ENCODE data around the gene APLP2. TPM values are rescaled to one million over a fixed set of nuclear protein-coding genes. Genes with fewer than 3 reads are reported as not detected.

APLP2 gene
- total RNA-seq, 2 donors from 2014 or later: 349 to 496 TPM

DNA sequence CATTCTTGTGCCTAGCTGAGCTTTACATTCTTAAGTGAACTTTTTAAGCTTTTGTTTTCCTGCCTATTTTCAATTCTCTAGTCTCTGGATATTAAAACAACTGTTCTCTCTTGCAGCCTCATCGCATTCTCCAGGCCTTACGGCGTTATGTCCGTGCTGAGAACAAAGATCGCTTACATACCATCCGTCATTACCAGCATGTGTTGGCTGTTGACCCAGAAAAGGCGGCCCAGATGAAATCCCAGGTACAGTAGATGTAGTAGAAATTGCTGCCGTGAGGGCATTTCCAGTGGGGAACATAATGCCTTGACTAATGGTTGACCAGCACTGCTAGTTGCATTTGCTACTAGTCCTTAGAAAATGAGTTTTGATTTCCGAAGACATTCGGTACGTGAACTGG, 60.2 kb downstream of the APLP2 start:
- DNase-seq (no peak), ATAC-seq (no peak)
- intact Hi-C loops (cut with DNase I, micrococcal nuclease): loop anchor here (10.0 kb wide), 2 partner anchors 55 to 205 kb away; no protein-coding TSS in a partner anchor

DNA sequence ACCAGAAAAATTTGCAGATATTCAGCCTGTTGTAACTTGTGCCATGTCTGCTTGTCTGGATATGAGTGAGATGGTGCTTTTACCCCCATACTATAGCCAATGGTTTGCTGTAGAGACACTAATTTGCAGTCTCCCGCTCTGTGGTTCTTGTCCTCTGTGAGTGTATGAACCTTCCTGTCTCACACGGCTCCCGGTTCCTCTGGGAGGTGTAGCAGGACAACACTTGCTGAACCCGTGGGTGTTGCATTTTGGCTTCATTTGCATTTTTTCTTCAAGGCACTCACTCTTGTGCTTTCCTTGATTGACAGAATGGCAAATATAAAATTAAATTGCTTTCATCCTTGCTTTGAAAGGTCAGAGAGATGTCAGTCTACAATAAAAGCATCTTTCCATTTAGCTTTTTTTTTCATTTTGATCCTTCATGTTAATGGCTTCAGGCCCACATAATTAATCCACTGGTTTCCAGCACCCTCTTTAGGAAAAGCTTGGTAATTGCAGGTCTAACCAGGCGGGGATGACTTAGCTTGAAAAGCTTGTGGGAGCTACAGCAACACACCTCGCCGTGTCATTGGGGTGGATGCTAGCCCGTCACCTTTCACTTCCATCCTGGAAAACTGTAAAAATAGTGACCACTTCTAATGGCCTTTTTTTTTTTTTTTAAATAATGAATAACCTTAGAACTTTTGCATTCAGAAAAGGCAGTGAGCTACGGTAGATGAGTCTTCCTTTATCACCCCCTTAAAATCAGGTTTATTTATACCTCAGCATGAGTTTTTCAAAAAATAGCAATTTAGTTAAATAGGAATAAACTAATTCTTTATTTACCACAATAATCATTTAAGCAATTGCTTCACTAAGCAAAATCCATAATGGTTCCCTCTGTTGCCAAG, 62.5 kb downstream of the APLP2 start:
- intact Hi-C loops (cut with DNase I, micrococcal nuclease): loop anchor here (2.0 to 10.0 kb wide), 2 partner anchors 207 to 209 kb away; no protein-coding TSS in a partner anchor
- peak; percentile 76 for ATAC-seq

DNA sequence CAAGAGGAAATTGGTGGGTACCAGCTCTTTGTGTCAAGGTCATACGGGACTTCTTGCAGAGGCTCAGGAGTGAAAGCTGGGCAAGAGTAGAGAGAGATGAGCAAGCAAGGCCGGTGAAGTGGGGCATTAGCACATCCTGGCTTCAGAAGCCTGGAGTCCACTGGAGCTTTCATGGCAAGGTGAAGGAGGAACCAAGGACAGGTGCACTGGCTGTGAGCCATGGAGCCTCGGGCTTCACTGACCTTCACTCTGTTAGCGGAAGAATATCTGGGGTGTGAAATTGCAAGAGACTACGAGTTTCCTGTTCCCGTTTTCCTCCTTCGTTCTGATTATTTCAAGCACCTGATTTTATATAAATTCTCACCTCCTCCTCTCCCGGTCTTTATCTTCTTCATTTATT, 64.0 kb downstream of the APLP2 start:
- intact Hi-C loops (cut with DNase I, micrococcal nuclease): loop anchor here (2.0 to 10.0 kb wide), 2 partner anchors 209 to 211 kb away; no protein-coding TSS in a partner anchor
- ATAC-seq: no peak
- no peak for DNase-seq

More for the DNA sequence above, 62.5 kb downstream of the APLP2 start:
- no peak for DNase-seq

DNA sequence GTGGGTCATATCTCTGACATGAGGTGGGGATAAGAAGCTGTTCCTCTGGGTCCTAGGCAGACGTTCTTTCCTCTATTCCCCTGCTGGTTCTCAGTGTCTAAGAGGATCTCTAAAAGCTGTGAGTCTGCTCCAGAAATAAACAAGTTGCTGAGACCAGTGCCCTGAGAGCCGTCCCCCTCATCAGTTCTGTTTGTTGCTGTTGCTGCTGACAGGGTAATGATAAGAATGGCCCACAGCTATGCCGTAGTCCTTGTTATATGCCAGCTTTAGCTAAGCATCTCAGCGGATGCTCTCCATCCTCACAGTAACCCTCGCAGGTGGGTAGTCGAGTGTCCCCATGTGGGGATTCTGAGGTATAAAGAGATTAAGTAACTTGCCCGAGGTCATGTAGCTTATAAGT, 66.4 kb downstream of the APLP2 start:
- DNase-seq: no peak
- no peak for ATAC-seq
- intact Hi-C loops (cut with DNase I, micrococcal nuclease): loop anchor here in 1 of 2 donors (10.0 kb wide), 1 partner anchor 211 kb away; no protein-coding TSS in a partner anchor

DNA sequence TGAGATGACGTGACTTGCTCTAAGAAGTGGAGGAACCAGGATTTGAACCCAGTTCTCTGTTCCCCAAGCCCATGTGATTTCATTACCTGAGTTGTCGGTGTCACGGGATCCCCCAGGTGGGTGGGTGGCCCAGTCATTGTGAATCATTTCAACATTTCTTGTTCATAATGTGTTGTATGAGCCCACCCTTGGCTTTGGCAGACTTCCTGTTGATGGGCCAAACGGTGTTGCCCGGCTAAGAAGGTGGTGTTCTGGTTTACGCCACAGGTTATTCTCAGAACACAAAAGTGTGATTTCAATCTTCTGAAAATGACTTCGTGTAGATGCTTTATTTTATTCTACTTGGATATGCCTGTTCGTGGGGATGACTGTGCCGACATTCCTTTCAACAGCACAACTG, 68.3 kb downstream of the APLP2 start:
- ATAC-seq (no peak), DNase-seq (no peak)
- intact Hi-C loops (cut with DNase I, micrococcal nuclease): loop anchor here in 1 of 2 donors (10.0 kb wide), 1 partner anchor 213 kb away; no protein-coding TSS in a partner anchor

DNA sequence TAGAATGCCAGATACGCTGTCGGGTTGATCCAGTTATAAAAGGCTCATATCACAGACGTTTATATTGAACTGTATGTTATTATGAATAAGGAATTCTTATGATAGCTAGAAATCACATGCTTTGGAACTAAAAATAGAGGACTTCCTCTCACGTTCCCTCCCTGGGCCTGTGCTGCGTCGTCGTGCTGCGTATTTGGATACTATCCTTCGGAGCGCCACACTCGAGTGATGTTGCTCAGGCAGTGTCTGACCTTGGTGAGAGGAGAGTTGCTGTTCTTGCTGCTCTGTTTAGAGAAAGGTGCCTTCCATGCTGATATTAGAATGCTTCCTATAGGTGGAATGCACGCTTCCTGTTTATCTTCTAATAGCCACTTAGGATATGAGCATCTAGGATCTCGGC, 69.7 kb downstream of the APLP2 start:
- intact Hi-C loops (cut with DNase I, micrococcal nuclease): loop anchor here in 1 of 2 donors (10.0 kb wide), 1 partner anchor 215 kb away; no protein-coding TSS in a partner anchor
- no peak for DNase-seq
- no peak for ATAC-seq

DNA sequence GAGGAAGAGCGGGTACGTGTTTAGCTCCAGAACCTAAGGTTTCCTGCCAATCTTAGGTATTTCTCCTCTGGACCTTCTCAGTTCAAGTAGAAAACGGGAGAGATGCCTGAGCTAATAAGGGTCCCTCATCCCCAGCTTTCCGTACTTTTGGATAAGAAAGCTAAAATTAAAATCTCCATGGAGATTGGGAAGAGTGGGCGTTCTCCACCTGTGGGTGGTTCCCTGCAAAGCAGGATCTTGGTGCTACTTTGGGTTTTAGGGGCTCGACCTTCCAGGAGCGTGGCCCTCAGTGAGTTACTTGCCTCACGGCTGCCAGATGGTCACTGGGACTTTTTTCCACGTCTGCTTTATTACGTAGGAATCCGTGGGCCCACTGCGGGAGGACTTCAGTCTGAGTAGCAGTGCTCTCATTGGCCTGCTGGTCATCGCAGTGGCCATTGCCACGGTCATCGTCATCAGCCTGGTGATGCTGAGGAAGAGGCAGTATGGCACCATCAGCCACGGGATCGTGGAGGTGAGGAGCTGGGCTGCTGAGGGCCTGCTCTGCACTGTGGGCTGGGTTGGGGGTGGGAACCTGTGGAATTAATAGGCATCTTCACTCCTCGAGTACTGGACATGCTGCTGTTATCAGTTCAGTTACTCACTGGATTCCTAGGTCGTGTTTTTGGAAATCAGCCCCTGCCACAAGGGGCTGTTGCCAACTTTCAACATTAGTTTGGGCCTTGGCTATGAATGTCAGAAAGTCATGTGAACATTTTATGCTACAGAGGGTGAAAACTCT, 72.1 kb downstream of the APLP2 start:
- intact Hi-C loops (cut with DNase I, micrococcal nuclease): no loop called here
- DNase-seq (no peak), ATAC-seq (no peak)

DNA sequence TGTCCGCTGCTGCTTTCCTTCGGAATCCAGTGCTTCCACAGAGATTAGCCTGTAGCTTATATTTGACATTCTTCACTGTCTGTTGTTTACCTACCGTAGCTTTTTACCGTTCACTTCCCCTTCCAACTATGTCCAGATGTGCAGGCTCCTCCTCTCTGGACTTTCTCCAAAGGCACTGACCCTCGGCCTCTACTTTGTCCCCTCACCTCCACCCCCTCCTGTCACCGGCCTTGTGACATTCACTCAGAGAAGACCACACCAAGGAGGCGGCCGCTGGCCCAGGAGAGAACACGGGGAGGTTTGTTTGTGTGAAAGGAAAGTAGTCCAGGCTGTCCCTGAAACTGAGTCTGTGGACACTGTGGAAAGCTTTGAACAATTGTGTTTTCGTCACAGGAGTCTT, 74.4 kb downstream of the APLP2 start:
- intact Hi-C loops (cut with DNase I, micrococcal nuclease): no loop called here
- ATAC-seq (peak; percentile 41), DNase-seq (peak; percentile 61 to 67)

DNA sequence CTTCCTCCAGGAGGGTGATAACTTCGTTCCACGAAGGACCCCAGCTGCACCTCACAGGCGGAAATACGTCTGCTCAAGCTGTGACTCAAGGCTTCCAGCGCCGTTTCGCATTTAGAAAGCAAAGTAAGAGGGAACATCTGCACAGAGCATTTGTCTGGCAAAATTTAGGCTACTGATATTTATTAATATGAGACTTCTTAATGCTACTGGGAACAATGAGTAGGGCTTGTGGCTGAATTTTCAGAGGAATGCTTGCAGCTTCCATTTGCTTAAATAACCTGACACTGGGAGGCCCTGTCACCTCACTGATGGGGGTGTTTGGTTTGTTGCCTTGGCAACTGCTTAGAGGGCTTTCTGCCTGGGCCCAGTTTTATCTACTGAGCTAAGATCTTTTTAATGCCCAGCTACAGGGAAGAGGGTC, 75.2 kb downstream of the APLP2 start:
- ATAC-seq (no peak), DNase-seq (no peak)
- intact Hi-C loops (cut with DNase I, micrococcal nuclease): no loop called here

DNA sequence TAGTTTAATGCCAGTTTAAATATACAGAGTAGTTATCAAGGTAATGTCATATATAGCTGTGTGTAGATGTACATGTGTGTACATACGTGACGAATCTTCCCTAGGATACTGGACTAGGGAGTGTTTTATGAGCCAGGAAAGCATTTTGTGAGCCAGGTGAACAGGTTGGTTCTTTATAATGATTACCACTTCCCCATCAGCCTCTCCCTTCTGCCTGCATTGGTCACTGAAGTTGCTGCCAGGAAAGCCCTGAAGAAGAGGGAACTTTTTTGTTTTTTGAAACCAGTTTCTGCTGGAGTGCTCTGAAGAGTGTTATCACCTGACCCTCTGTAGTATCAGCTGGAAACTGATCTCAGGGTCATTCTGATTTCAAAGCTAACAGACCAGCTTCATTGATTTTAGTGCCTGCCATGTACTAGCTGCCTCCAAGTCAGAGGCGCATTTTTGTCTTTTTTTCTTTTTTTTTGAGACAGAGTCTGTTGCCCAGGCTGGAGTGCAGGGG, 75.7 kb downstream of the APLP2 start:
- intact Hi-C loops (cut with DNase I, micrococcal nuclease): no loop called here
- peak in 1 of 2 donors; percentile 64 for DNase-seq
- ATAC-seq: peak; percentile 74

DNA sequence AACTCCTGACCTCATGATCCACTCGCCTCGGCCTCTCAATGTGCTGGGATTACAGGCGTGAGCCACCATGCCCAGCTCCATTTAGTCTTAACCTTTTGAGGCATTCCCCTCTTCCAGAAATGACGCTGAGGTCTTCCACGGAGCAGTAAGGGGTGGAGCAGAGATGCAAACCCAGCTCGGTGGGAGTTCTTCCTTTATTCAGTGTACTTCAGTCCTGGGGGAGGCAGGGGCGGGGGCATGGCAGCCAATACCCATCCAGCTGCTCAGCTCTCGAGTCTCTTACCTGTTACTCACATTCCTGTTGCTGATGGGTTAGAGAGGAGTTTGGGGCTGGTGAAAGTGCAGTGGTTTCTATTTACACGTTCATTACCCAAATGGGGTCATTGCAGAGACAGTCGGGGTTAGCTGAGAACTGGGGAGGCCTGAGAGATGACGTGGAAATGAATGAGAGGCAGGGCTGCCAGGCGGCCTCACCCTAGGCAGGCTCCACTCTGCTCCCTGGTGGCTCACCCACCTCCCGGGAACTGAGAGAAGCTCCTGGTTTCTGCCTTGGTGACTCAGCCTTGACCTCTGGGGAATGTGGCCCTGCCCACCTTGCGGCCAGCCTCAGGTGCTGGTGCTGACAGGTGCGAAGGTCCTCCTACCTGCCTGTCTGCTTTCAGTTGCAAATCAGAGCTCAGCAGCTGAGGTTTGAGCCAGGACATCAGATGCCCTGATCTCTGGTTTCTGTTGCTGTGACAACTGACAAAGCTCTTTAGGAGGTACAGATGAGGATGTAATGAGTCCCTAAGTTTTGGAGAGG, 76.5 kb downstream of the APLP2 start:
- ATAC-seq (peak; percentile 76), DNase-seq (peak; percentile 78 to 94)
- intact Hi-C loops (cut with DNase I, micrococcal nuclease): no loop called here

DNA sequence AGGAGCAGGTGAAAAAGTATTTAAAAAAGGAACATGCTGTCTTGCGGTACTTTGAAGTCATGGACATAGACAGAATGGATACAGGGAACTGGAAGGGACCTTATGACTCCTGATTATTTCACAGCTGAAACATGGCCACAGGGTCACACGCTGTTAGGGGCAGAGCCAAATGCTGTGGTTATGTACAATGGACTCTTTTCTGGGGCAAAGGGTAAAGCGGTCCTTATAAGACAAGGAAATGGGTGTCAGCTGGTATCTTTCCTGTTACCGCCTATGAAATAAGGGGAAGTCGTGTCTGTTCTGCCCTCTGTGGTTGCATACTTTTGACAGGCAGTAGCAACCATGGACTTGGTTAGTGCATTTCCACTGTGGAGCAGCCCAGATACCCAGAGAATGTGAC, 77.1 kb downstream of the APLP2 start:
- intact Hi-C loops (cut with DNase I, micrococcal nuclease): no loop called here
- DNase-seq: peak in 1 of 2 donors; percentile 70
- peak; percentile 53 for ATAC-seq

DNA sequence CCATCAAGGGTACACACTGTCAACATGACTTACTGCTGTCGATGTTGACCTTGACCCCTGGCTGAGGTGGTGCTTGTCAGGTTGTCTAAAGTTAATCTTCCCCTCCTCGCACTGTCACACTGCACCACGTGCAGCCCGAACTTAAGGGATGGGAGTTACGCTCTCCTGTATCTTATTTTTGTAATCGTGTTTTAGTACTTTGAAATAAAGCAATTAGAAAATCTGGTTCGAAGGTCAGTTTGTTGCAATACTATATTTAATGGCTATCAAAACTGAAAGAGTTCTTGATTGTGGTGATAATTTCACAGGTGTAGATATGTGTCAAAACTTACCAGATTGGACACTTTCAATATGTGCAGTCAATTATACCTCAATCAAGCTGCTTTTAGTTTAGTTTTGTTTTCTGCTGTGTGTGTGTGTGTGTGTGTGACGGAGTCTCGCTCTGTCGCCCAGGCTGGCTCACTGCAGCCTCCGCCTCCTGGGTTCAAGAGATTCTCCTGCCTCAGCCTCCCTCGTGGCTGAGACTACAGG, 79.2 kb downstream of the APLP2 start:
- ATAC-seq (no peak), DNase-seq (no peak)
- intact Hi-C loops (cut with DNase I, micrococcal nuclease): no loop called here

DNA sequence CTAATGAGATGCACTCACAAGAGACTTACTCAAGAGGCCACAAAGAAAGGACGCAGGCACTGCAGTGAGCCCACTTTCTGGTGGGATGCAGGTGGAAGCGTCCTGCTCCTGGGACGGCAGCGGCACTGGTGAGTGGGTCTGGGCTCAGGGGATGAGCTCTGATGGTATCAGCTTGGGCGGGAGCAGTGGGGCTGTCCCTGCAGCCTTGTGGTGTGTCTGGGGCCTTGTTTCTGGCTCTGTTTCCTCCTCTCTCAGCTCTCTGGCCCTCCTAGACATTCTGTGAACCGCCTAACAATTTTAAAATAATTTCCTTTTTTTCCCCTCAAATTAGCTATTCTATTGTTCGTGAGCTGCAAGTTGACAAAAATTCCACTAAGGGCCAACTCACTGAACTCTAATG, 81.1 kb downstream of the APLP2 start:
- intact Hi-C loops (cut with DNase I, micrococcal nuclease): no loop called here
- DNase-seq (no peak), ATAC-seq (no peak)

DNA sequence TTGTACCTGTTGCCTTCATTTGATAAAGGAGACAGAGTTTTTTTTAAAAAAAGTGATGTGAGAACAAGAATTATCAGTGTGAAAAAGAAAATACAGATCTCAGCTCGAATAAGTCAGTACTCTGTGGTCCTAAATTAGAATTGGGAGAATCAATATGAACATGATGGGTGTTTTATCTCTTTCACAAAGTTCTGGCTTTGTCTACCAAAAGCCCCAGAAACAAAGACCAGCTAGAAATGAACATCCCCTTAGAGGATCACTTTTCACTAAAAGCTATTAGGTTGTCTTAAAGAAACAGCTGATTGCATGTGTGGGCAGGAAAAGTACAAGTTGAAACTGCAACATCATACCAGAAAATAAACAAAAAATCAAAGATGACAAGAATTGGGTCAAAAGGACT, 81.5 kb downstream of the APLP2 start:
- ATAC-seq (no peak), DNase-seq (no peak)
- intact Hi-C loops (cut with DNase I, micrococcal nuclease): no loop called here

DNA sequence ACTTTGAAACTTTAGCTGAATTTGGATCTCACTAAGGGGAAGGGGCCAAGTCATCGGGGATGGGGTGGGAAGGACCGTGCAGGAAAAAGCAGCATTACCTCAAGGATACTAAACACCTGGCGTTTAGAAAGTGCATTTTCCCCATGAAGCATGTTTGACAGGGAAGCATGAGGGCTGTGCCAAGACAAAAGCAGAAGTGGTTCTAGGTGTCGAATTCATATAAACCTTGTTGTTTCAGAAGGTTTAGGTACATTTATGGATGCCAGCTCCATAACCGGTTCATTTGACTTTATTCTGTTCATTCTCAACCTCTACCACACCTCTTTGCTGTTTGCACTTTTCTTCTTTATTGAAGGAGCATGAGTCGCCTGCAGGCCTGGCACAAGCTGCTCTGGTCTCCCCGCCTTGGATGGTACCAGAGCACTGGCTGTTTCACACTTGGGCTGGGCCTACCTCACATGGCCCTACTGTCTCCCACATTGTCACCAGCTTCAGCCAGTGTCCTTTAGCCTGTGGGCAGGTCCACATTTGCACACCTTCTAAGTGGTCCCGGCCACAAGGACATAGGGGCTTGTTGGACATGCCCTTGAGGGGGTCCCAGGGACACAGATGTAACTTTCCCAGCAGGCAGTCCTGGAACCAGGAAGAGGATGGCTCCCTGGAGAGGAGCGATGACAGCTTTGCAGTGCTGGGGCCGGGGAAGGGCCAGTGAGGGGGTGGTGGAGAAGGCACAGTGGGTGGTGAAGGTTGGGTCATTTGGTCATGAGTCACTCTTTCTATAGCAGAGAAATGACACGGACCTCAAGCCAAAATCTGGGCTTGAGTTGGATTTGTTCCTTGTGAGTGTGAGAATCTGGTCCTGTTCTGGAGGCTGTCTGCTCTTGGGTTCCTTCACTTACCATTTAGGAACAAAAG, 86.7 kb downstream of the APLP2 start:
- intact Hi-C loops (cut with DNase I, micrococcal nuclease): no loop called here
- ATAC-seq (peak; percentile 34), DNase-seq (no peak)

DNA sequence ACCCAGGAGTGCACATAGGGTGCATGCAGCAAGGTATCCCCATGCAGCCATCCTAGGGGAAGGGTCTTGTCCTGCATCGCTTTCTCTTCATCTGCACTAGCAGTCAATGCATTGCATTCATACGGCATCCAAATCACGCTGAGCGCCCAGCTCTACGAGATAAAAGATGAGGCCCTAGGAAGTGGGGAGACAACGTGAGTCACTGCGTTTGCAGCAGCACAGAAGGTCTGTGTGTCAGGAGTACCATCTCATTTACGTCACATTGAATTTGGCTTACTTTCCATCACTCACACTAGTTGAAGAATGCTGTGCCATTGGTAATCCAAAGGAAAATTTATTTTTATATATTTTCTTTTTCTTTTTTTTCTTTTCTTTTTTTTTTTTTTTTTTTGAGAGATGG, 87.4 kb downstream of the APLP2 start:
- intact Hi-C loops (cut with DNase I, micrococcal nuclease): no loop called here
- ATAC-seq: no peak
- no peak for DNase-seq

Data from left colon (tissue), 2 donors.